ENCODE measurements around the gene PDSS1. TPM values are rescaled to one million over a fixed set of nuclear protein-coding genes. Genes with fewer than 3 reads are reported as not detected.

The PDSS1 gene
- total and polyA plus RNA-seq, 2 of the 13 experiments (the other 11 are each of a cell fraction or from before 2014, with no cell fraction given): 18.7 to 19.3 TPM

GRCh38 chr10:26743091-26743490 is 45.6 kb downstream of the PDSS1 start:
- FAIRE-seq (no peak), DNase-seq (ENCODE audit: low spot score) (no peak), ATAC-seq (no peak)
- Histone ChIP-seq H3K9me3 (ENCODE audit: low read length) (no peaks in the 10 kb centered on the region), H3K9ac (ENCODE audit: insufficient read depth, low read depth, low read length) (no peak overlapping the region), H3K4me3 (replicated peaks in 1 of 3; ENCODE audit: insufficient read depth in 1 of 3, low read depth in 2 of 3, low read length in 3 of 3) (no peak overlapping the region), H3K27me3 (ENCODE audit: control insufficient read depth in 1 of 2, insufficient read depth in 2 of 2, low read length in 2 of 2) (no peaks in the 10 kb centered on the region), H2AFZ (ENCODE audit: low read length) (no peak overlapping the region), H3K4me1 (ENCODE audit: insufficient read depth, low read length) (peaks cover 8% of the 10 kb centered on the region), H3K4me2 (ENCODE audit: low read depth, low read length) (no peak overlapping the region), H4K20me1 (ENCODE audit: insufficient read depth, low read length) (no peaks in the 10 kb centered on the region), H3K36me3 (replicated peaks in 1 of 2; ENCODE audit: control insufficient read depth in 1 of 2, insufficient read depth in 2 of 2, low read length in 2 of 2) (peaks cover 4 to 39% of the 10 kb centered on the region in 2 experiments; a peak in 4 of 5 replicates), H3K27ac (ENCODE audit: extremely low read length, insufficient read depth, low read length) (no peak overlapping the region), H3K79me2 (ENCODE audit: insufficient read depth, low read length) (no peaks in the 10 kb centered on the region)
- CTCF ChIA-PET (ENCODE audit: low intra/inter-chr PET ratio, low total read pairs): no interaction called here
- POLR2A ChIA-PET: no interaction called here
- in situ Hi-C loops (cut with HindIII; ENCODE audit: extremely low pct_ligation_motif_present, low pct_unique_long_range_greater_than_20kb): no loop called here
- TF ChIP-seq ZNF562 (CRISPR knock-in tag; IDR thresholded peaks at IDR 0.05; ENCODE audit: borderline replicate concordance): no peak
- no peak for TF ChIP-seq ZBTB3 (CRISPR knock-in tag; IDR thresholded peaks at IDR 0.05; ENCODE audit: borderline replicate concordance, low read depth)
- TF ChIP-seq ZNF780A (CRISPR knock-in tag; IDR thresholded peaks at IDR 0.05): no peak
- no peak for TF ChIP-seq ZNF788 (CRISPR knock-in tag; IDR thresholded peaks at IDR 0.05; ENCODE audit: borderline replicate concordance)
- no peak for TF ChIP-seq PHF5A (CRISPR knock-in tag; IDR thresholded peaks at IDR 0.05; ENCODE audit: low read depth, unreplicated experiment)
- no peak for TF ChIP-seq ZNF619 (CRISPR knock-in tag; IDR thresholded peaks at IDR 0.05)
- TF ChIP-seq ZNF367 (CRISPR knock-in tag; IDR thresholded peaks at IDR 0.05; ENCODE audit: borderline replicate concordance): no peak
- no peak for TF ChIP-seq PITX1 (CRISPR knock-in tag; IDR thresholded peaks at IDR 0.05)
- TF ChIP-seq ZNF720 (CRISPR knock-in tag; IDR thresholded peaks at IDR 0.05): no peak
- TF ChIP-seq ZBTB39 (CRISPR knock-in tag; IDR thresholded peaks at IDR 0.05): no peak
- TF ChIP-seq YY1 (IDR thresholded peaks at IDR 0.05; ENCODE audit: insufficient read depth, insufficient replicate concordance, low read depth, low read length): no peak
- TF ChIP-seq KLF15 (CRISPR knock-in tag; IDR thresholded peaks at IDR 0.05; ENCODE audit: borderline replicate concordance): no peak
- no peak for TF ChIP-seq FOXP1 (IDR thresholded peaks at IDR 0.05)
- TF ChIP-seq FOXP1 (CRISPR knock-in tag; IDR thresholded peaks at IDR 0.05): no peak
- TF ChIP-seq, protein P1, sequence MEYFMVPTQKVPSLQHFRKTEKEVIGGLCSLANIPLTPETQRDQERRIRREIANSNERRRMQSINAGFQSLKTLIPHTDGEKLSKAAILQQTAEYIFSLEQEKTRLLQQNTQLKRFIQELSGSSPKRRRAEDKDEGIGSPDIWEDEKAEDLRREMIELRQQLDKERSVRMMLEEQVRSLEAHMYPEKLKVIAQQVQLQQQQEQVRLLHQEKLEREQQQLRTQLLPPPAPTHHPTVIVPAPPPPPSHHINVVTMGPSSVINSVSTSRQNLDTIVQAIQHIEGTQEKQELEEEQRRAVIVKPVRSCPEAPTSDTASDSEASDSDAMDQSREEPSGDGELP (IDR thresholded peaks at IDR 0.05; ENCODE audit: borderline replicate concordance, low read depth): no peak
- no TSS peak for BruUV-seq (replicated peaks)
- intact Hi-C loops (cut with micrococcal nuclease; ENCODE audit: unreplicated experiment): no loop called here
- WGBS (ENCODE audit: low lambda C conversion rate): 96% methylated on average over 2 of the region's 2 CpGs

Measured in HepG2 (cell line).